GM12872 (cell line): ENCODE measurements around the gene PCNX3.

Experiments used
- CTCF ChIP-seq: IDR thresholded peaks from 3 replicates; pipeline ENCODE4 v1.5.1; 2011; ENCODE audit warnings: low read depth, mild to moderate bottlenecking, low read length, moderate library complexity; ENCODE audit not compliant: insufficient read depth

PCNX3 gene

GRCh38 chr11:65625628-65626342 lies 10.2 kb downstream of the PCNX3 start:
- TF ChIP-seq CTCF = peak; percentile 92

- TF ChIP-seq CTCF = no peak
Measured at GRCh38 chr11:65627202-65627601, 11.6 kb downstream of the PCNX3 start.

- no peak for TF ChIP-seq CTCF
Measured at GRCh38 chr11:65629579-65629978, 14.0 kb downstream of the PCNX3 start.

- no peak for TF ChIP-seq CTCF
Measured at GRCh38 chr11:65630215-65630614, 14.6 kb downstream of the PCNX3 start.

GRCh38 chr11:65633390-65634108 lies 18.0 kb downstream of the PCNX3 start:
- no peak for TF ChIP-seq CTCF

- TF ChIP-seq CTCF = no peak
Measured at GRCh38 chr11:65634109-65634436, 18.5 kb downstream of the PCNX3 start.

GRCh38 chr11:65634440-65634839 lies 18.9 kb downstream of the PCNX3 start:
- TF ChIP-seq CTCF = no peak
